BLaER1 (cell line): ENCODE data around the gene LRCH4.

Source experiments
- H3K27ac ChIP-seq: shearing (Covaris generic); formaldehyde crosslinking; 2 replicates; pipeline ENCODE4 v1.8.1; 2022
- H3K27me3 ChIP-seq: shearing (Covaris generic); formaldehyde crosslinking; 2 replicates; pipeline ENCODE4 v1.8.1; 2022
- H3K36me3 ChIP-seq: shearing (Covaris generic); formaldehyde crosslinking; 2 replicates; pipeline ENCODE4 v1.8.1; 2022
- H3K4me1 ChIP-seq: shearing (Covaris generic); formaldehyde crosslinking; 2 replicates; pipeline ENCODE4 v1.8.1; 2022
- H3K4me2 ChIP-seq: shearing (Covaris generic); formaldehyde crosslinking; 2 replicates; pipeline ENCODE4 v1.8.1; 2022
- H3K4me3 ChIP-seq: shearing (Covaris generic); formaldehyde crosslinking; 2 replicates; pipeline ENCODE4 v1.8.1; 2022
- H3K9ac ChIP-seq: shearing (Covaris generic); formaldehyde crosslinking; 2 replicates; pipeline ENCODE4 v1.8.1; 2022
- H3K9me3 ChIP-seq: shearing (Covaris generic); formaldehyde crosslinking; 2 replicates; pipeline ENCODE4 v1.8.1; 2022
- H4K20me1 ChIP-seq: shearing (Covaris generic); formaldehyde crosslinking; 2 replicates; pipeline ENCODE4 v1.8.1; 2022
- Cebpa-rat ChIP-seq: shearing (Covaris generic); IDR thresholded peaks from 2 replicates; pipeline ENCODE4 v1.8.1; 2022

The LRCH4 gene

GRCh38 chr7:100606313-100606712, 20.4 kb upstream of the LRCH4 start:
- H3K9ac ChIP-seq, result no peak overlapping the region
- no peaks in the 10 kb centered on the region for H3K36me3 ChIP-seq
- peak overlapping the region; percentile 99 for H3K4me2 ChIP-seq
- H3K4me1 ChIP-seq, result peaks cover 47% of the 10 kb centered on the region
- H3K4me3 ChIP-seq, result peak overlapping the region; percentile 70; the same call in 1 of the 2 replicates
- no peak overlapping the region for H3K27ac ChIP-seq
- TF ChIP-seq Cebpa-rat, result no peak
- H3K27me3 ChIP-seq, result peaks cover 22% of the 10 kb centered on the region; the same call in 1 of the 2 replicates
- no peaks in the 10 kb centered on the region for H4K20me1 ChIP-seq
- H3K9me3 ChIP-seq, result no peaks in the 10 kb centered on the region

GRCh38 chr7:100604976-100605911, 19.3 kb upstream of the LRCH4 start:
- Histone ChIP-seq H4K20me1 (no peaks in the 10 kb centered on the region), H3K9me3 (no peaks in the 10 kb centered on the region), H3K27ac (peak overlapping the region; percentile 57; the same call in 1 of the 2 replicates), H3K36me3 (no peaks in the 10 kb centered on the region), H3K27me3 (peaks cover 22% of the 10 kb centered on the region; the same call in 1 of the 2 replicates), H3K9ac (peak overlapping the region; percentile 71), H3K4me1 (peaks cover 53% of the 10 kb centered on the region), H3K4me3 (peak overlapping the region; percentile 70), H3K4me2 (peak overlapping the region; percentile 99)
- TF ChIP-seq Cebpa-rat, result no peak

- H3K4me3 ChIP-seq, result peak overlapping the region; percentile 70
- TF ChIP-seq Cebpa-rat, result no peak
- H3K4me1 ChIP-seq, result peaks cover 62% of the 10 kb centered on the region
- no peaks in the 10 kb centered on the region for H3K36me3 ChIP-seq
- no peaks in the 10 kb centered on the region for H4K20me1 ChIP-seq
- H3K27me3 ChIP-seq, result peaks cover 22% of the 10 kb centered on the region; the same call in 1 of the 2 replicates
- peak overlapping the region; percentile 57 for H3K27ac ChIP-seq
- no peaks in the 10 kb centered on the region for H3K9me3 ChIP-seq
- H3K9ac ChIP-seq, result peak overlapping the region; percentile 71
- peak overlapping the region; percentile 99 for H3K4me2 ChIP-seq
Measured at GRCh38 chr7:100604028-100604975, 18.4 kb upstream of the LRCH4 start.

DNA sequence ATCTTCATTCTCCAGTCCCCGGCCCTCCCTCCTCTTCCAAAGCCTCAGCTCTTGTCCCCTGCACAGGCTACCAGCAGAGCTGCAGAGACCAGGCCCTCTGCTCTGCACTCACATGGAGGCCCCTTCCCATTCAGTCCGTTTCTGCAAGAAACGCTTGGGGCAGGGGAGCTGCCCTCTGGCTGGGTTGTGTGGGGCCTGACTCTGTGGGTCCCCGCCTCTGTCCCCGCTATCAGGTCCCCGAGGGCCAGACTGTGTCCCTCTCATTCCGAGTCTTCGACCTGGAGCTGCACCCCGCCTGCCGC, 17.7 kb upstream of the LRCH4 start:
- H3K4me2 ChIP-seq, result peak overlapping the region; percentile 99
- no peaks in the 10 kb centered on the region for H4K20me1 ChIP-seq
- peaks cover 68% of the 10 kb centered on the region for H3K4me1 ChIP-seq
- peak overlapping the region; percentile 70 for H3K4me3 ChIP-seq
- H3K9ac ChIP-seq, result peak overlapping the region; percentile 65
- H3K36me3 ChIP-seq, result no peaks in the 10 kb centered on the region
- TF ChIP-seq Cebpa-rat, result no peak
- H3K27me3 ChIP-seq, result peaks cover 22% of the 10 kb centered on the region; the same call in 1 of the 2 replicates
- H3K27ac ChIP-seq, result 0 out of 2 replicates have a peak overlapping the region, but pooled peaks have one; percentile 35
- no peaks in the 10 kb centered on the region for H3K9me3 ChIP-seq

- no peak for TF ChIP-seq Cebpa-rat
- peak overlapping the region; percentile 65 for H3K9ac ChIP-seq
Measured at GRCh38 chr7:100602889-100603725, 17.2 kb upstream of the LRCH4 start.

DNA sequence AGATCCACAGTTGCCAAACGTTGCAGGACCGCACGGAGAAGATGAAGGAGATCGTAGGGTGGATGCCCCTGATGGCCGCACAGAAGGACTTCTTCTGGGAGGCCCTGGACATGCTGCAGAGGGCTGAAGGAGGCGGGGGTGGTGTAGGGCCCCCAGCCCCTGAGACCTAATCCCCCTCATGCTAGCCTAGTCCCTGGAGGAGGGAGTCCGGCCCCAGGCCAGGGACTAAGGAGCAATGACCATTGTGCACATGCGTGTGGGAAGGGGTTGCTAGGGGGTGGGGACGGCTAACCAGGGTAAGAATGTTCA, 14.8 kb upstream of the LRCH4 start:
- no peaks in the 10 kb centered on the region for H4K20me1 ChIP-seq
- H3K4me1 ChIP-seq, result peaks cover 64% of the 10 kb centered on the region
- H3K9ac ChIP-seq, result no peak overlapping the region
- no peak for TF ChIP-seq Cebpa-rat
- peak overlapping the region; percentile 63; the same call in 1 of the 2 replicates for H3K27ac ChIP-seq
- H3K4me3 ChIP-seq, result no peak overlapping the region
- peak overlapping the region; percentile 71 for H3K4me2 ChIP-seq
- H3K36me3 ChIP-seq, result no peaks in the 10 kb centered on the region
- peaks cover 12% of the 10 kb centered on the region; the same call in 1 of the 2 replicates for H3K27me3 ChIP-seq
- no peaks in the 10 kb centered on the region for H3K9me3 ChIP-seq

More at GRCh38 chr7:100602889-100603725, 17.2 kb upstream of the LRCH4 start:
- H4K20me1 ChIP-seq, result no peaks in the 10 kb centered on the region
- no peaks in the 10 kb centered on the region for H3K9me3 ChIP-seq
- peak overlapping the region; percentile 70 for H3K4me3 ChIP-seq
- peak overlapping the region; percentile 99 for H3K4me2 ChIP-seq
- H3K4me1 ChIP-seq, result peaks cover 73% of the 10 kb centered on the region
- H3K27ac ChIP-seq, result 0 out of 2 replicates have a peak overlapping the region, but pooled peaks have one; percentile 35
- no peaks in the 10 kb centered on the region for H3K36me3 ChIP-seq
- H3K27me3 ChIP-seq, result peaks cover 22% of the 10 kb centered on the region; the same call in 1 of the 2 replicates

DNA sequence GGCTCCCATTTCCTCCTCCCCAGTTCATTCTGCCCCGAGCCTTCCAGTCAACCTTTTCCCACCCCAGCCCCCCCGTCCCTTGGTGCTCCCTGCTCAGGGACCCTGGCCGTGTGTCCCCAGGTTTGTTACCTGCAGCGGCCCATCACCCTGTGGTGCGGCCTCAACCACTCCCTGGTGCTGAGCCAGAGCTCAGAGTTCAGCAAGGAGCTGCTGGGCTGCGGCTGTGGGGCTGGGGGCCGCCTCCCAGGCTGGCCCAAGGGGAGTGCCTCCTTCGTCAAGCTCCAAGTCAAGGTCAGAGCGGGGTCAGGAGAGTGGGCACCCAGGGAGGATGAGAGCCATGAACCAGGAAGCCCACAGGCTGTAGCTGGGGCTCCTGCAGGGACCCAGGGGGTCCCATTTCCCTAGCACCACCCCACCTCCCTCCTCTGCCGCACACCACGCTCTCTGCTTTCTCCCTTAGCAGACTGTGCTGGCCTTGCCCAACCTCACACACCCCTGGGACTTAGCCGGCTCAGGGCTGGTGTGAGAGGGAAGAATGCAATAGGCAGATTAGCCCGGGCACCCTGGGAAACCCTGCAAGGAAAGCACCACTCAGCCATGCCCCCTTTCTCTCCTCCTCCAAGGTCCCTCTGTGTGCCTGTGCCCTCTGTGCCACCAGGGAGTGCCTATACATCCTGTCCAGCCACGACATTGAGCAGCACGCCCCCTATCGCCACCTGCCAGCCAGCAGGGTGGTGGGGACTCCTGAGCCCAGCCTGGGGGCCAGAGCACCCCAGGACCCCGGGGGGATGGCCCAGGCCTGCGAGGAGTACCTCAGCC, 14.2 kb upstream of the LRCH4 start:
- Histone ChIP-seq H4K20me1 (no peaks in the 10 kb centered on the region), H3K4me2 (peak overlapping the region; percentile 71), H3K4me1 (peaks cover 59% of the 10 kb centered on the region), H3K9me3 (no peaks in the 10 kb centered on the region), H3K27ac (peak overlapping the region; percentile 63), H3K27me3 (peaks cover 7% of the 10 kb centered on the region; the same call in 1 of the 2 replicates), H3K36me3 (no peaks in the 10 kb centered on the region), H3K9ac (0 out of 2 replicates have a peak overlapping the region, but pooled peaks have one; percentile 60), H3K4me3 (no peak overlapping the region)
- no peak for TF ChIP-seq Cebpa-rat

DNA sequence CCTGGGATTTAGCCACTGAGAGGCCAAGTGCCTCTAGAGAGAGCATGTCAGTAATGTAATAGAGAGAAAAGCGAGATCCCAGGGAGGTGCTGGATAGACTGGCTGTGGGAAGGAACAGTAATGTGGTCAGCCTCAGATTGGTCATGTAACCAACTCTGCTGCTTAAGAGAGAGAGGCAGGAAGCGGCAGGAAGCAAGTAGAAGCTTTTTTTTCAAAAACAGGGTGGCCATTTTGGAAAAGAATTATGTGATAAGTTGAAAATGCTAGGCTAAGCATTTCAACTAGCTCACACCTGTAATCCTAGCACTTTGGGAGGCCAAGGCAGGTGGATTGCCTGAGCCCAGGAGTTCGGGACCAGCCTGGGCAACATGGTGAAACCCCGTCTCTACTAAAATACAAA, 12.5 kb upstream of the LRCH4 start:
- no peaks in the 10 kb centered on the region for H3K27me3 ChIP-seq
- no peak overlapping the region for H3K4me3 ChIP-seq
- H3K4me1 ChIP-seq, result peaks cover 51% of the 10 kb centered on the region
- no peaks in the 10 kb centered on the region for H4K20me1 ChIP-seq
- H3K36me3 ChIP-seq, result no peaks in the 10 kb centered on the region
- TF ChIP-seq Cebpa-rat, result no peak
- no peaks in the 10 kb centered on the region for H3K9me3 ChIP-seq
- no peak overlapping the region for H3K27ac ChIP-seq
- no peak overlapping the region for H3K9ac ChIP-seq
- H3K4me2 ChIP-seq, result 0 out of 2 replicates have a peak overlapping the region, but pooled peaks have one; percentile 5
